GM18526 (cell line): Measurements from ENCODE around the gene PDE3A.

Experiments
- POLR2A ChIP-seq: IDR thresholded peaks from 3 replicates; pipeline ENCODE4 v1.6.1; 2011; ENCODE audit not compliant: insufficient read length; ENCODE audit errors: extremely low read depth

Gene PDE3A

GRCh38 chr12:20561871-20562270 lies 193.5 kb downstream of the PDE3A start:
- no peak for TF ChIP-seq POLR2A

DNA sequence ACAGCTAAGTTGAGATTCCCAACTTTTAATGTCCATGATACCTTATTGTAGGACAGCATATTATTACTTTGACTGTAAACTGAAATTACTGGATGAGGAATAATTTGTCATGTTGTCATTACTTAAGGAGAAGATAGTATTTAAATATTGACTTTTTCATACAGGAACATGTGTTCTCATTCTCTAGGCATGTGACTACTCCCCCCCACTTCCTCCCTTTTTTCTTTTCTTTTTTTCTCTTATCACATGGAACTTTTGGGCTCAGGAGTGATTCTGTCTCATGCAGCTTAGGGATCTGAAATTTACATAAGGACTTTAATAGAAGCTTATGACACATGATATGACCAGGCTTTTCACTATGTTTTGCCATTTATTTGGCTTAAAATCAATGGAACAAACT lies 199.1 kb downstream of the PDE3A start:
- TF ChIP-seq POLR2A: no peak

DNA sequence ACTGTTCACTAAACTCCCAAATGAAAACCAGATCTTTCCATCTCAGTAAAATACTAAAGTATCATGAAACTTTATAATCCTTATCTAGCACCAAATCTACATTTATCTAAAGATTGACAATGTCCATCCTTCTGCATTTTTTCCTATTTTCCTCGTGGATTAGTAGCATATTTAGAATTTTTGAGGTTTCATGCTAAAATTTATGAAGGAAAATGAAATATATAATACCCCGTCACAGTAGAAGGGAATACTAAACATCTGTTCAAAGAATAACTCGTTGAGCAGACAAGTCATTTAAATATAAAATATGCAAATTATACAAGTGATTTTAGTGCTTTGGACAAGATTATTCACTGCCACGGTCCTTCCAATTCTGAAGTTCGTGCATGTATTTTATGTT lies 204.1 kb downstream of the PDE3A start:
- TF ChIP-seq POLR2A: no peak

- TF ChIP-seq POLR2A: no peak
These were observed 208.2 kb downstream of the PDE3A start for GRCh38 chr12:20576528-20576927.

DNA sequence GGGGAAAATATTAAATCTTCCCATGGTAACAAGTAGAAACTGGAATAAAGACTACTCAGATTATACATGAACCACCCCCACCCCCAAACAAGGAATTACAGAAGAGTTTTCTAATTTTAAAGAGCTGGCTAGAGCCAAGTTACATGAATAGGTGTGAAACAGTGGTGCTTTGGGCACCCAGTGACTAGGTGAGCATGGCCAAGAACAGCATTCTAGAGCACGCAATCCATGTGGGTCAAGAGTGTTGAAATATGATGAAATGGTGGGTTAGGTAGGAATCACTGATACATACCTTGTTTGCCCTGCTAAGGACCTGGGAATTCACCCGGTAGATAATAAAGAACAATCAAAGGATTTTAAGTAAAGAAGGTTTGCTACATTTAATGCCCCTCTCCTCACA lies 208.7 kb downstream of the PDE3A start:
- TF ChIP-seq POLR2A: no peak

DNA sequence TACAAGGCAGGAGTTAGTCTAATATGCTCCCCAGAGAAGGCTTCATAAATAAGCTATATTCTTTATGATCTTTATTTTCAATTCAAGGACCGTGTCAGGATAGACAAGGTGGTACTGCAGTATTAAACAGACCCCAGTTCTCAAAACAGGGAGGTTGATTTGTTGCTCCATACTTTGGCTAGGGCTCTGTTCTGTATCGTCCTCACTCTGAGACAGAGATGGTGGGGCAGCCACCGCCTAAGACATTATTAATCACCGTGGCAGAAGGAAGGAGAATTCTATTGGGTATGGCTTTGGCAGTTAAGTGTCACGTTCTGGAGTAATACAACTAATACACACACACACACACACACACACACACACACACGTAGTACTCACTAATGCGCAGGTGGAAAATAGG lies 209.8 kb downstream of the PDE3A start:
- no peak for TF ChIP-seq POLR2A

GRCh38 chr12:20585055-20585625 lies 216.8 kb downstream of the PDE3A start:
- TF ChIP-seq POLR2A: no peak

GRCh38 chr12:20585913-20586312 lies 217.6 kb downstream of the PDE3A start:
- no peak for TF ChIP-seq POLR2A

DNA sequence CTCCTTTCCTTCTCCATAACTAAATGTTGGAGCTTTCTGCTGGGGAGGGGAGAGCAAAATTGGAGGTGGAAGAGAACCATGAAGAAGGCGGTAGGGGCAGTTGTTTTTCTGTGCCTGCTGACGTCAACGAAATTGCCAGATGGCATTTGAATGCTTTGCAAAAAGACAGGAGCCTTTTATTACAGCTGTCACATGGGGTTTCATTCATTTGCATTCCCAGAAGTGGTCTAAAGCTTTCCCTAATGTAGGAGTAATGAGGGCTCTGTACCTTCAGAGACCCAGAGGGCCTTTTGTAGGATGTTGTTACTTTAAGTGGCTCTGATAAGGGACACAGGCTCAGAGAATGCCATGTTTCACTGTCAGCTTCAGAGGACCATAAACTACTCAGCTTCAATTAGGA lies 219.7 kb downstream of the PDE3A start:
- no peak for TF ChIP-seq POLR2A

DNA sequence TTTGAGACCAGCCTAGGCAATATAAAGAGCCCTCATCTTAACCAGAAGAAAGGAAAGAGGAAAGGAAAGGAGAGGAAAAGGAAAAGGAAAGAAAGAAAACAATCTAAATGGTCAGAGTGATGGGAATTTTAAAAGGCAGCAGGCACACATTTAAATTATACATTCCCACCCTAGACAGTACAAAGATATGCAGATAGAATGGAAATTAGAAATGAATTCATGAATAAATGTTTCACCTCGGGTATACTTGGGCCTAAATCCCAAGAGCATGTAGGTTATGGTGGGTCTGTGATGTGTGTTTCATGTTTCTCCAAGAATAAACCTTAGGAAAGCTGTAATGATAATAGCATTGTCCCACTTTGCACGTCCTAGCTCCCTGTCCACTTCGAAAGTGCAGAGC lies 222.2 kb downstream of the PDE3A start:
- no peak for TF ChIP-seq POLR2A

- TF ChIP-seq POLR2A: no peak
These were observed 224.2 kb downstream of the PDE3A start for GRCh38 chr12:20592556-20592955.

GRCh38 chr12:20593611-20594010 lies 225.3 kb downstream of the PDE3A start:
- no peak for TF ChIP-seq POLR2A

DNA sequence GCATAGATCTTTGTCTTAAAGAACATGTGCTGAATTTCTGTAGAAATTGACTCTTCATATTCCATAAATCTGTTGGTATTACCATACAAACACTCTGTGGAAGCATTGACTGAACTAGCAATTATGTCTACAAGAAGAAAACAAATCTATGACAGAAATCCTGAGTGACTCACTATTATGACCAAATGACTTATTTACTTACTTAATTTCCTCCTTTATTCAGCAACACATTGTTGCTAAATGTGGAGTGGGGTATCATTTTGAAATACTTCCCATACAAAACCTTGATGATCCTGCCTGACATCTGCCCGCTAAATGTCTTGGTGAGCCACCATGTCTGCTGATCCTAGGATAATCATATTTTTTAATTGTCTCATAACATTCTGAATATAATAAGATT lies 227.7 kb downstream of the PDE3A start:
- no peak for TF ChIP-seq POLR2A

- no peak for TF ChIP-seq POLR2A
These were observed 231.4 kb downstream of the PDE3A start for GRCh38 chr12:20599757-20600156.

GRCh38 chr12:20601668-20602280 lies 233.4 kb downstream of the PDE3A start:
- no peak for TF ChIP-seq POLR2A

- TF ChIP-seq POLR2A: no peak
These were observed 234.5 kb downstream of the PDE3A start for GRCh38 chr12:20602641-20603391.
